T-cell (primary cell): Measurements from ENCODE around the gene GLB1L3. TPM values are rescaled to one million over a fixed set of nuclear protein-coding genes. Genes with fewer than 3 reads are reported as not detected.
"Not testable (repeated sequence)": the region's sequence is repeated elsewhere in the genome, so short reads cannot be mapped to it uniquely, and the experiment has no call there.

ENCODE experiments used
- ATAC-seq, 4 experiments: fragments of 200-7000 bp in 3 of 4; fragments of 150-1000 bp in 1 of 4; cut with Tn5 transposase; replicated peaks in 1 of 4; 1 replicate in 3 of 4; 2 replicates in 1 of 4; pipeline ENCODE4 v1.10.0; 2021; ENCODE audit warnings: moderate library complexity in 3 of 4, mild to moderate bottlenecking in 2 of 4, moderate number of reproducible peaks in 1 of 4
- CTCF ChIA-PET, 2 donors: fragments of 300-600 bp; sonication (Branson Sonifier 250); formaldehyde crosslinking; loops; one replicate each; lab custom pipeline; 2022; ENCODE audit warnings: antibody characterized with exemption in 2 of 2; lab: Charles Lee
- POLR2A ChIA-PET, 2 donors: fragments of 300-600 bp; sonication (Branson Sonifier 250); formaldehyde crosslinking; loops; one replicate each; lab custom pipeline; 2022; ENCODE audit warnings: antibody characterized with exemption in 2 of 2; lab: Charles Lee
- DNase-seq, 35 experiments: peaks; one replicate each; pipeline versions ENCODE4 v3.0.0 to v3.0.0-alpha.2; 2013 to 2023
- H3K27ac ChIP-seq: one replicate; pipeline ENCODE4 v1.5.1; 2013; ENCODE audit warnings: low read length
- H3K27me3 ChIP-seq, 2 experiments: replicated peaks in 1 of 2; 1 replicate in 1 of 2; 2 replicates in 1 of 2; pipeline versions ENCODE4 v1.6.1 to v1.7.0; 2013; ENCODE audit warnings: low read length in 1 of 2, mixed read lengths in 1 of 2; ENCODE audit not compliant: control insufficient read depth in 2 of 2, insufficient read depth in 2 of 2; ENCODE audit errors: extremely low read depth in 1 of 2
- H3K36me3 ChIP-seq, 2 donors: 1 replicate in 1 of 2; 2 replicates in 1 of 2; pipeline versions ENCODE4 v1.6.1 to v1.7.0; 2013; ENCODE audit warnings: low read length in 1 of 2; ENCODE audit not compliant: control insufficient read depth in 2 of 2, insufficient read depth in 1 of 2; ENCODE audit errors: extremely low read depth in 1 of 2
- H3K4me1 ChIP-seq, 2 experiments: 1 replicate in 1 of 2; 2 replicates in 1 of 2; pipeline versions ENCODE4 v1.6.1 to v1.7.0; 2013; ENCODE audit warnings: low read length in 2 of 2, mixed read lengths in 1 of 2; ENCODE audit not compliant: insufficient read depth in 2 of 2, control insufficient read depth in 1 of 2; ENCODE audit errors: extremely low read depth in 1 of 2
- H3K4me3 ChIP-seq, 2 donors: 1 replicate in 1 of 2; 2 replicates in 1 of 2; pipeline versions ENCODE4 v1.5.1 to v1.7.0; 2013; ENCODE audit warnings: mild to moderate bottlenecking in 2 of 2, low read length in 1 of 2, moderate library complexity in 1 of 2; ENCODE audit not compliant: control insufficient read depth in 1 of 2; ENCODE audit errors: extremely low read depth in 1 of 2
- H3K9me3 ChIP-seq: 2 replicates; pipeline ENCODE4 v1.7.0; 2013
- H3K27ac Mint-ChIP-seq, 2 donors: one replicate each; pipeline ENCODE4 v1.8.0; 2020 to 2021; ENCODE audit warnings: mild to moderate bottlenecking in 2 of 2, mixed read lengths in 2 of 2
- H3K27me3 Mint-ChIP-seq, 2 donors: one replicate each; pipeline ENCODE4 v1.8.0; 2021 to 2022; ENCODE audit warnings: mixed read lengths in 2 of 2
- H3K36me3 Mint-ChIP-seq: one replicate; pipeline ENCODE4 v1.8.0; 2021; ENCODE audit warnings: mixed read lengths
- H3K4me1 Mint-ChIP-seq, 3 donors: one replicate each; pipeline ENCODE4 v1.8.0; 2020 to 2022; ENCODE audit warnings: mixed read lengths in 3 of 3, mild to moderate bottlenecking in 1 of 3
- H3K4me3 Mint-ChIP-seq, 3 donors: one replicate each; pipeline ENCODE4 v1.8.0; 2020 to 2022; ENCODE audit warnings: mild to moderate bottlenecking in 3 of 3, mixed read lengths in 3 of 3, moderate library complexity in 3 of 3
- H3K9me3 Mint-ChIP-seq, 3 donors: one replicate each; pipeline ENCODE4 v1.8.0; 2020 to 2022; ENCODE audit warnings: mixed read lengths in 3 of 3
- WGBS: methylation state at CpG from one replicate; pipeline ENCODE4 v1.1.5; 2013; ENCODE audit warnings: missing lambda C conversion rate; ENCODE audit not compliant: insufficient coverage; 5-methylcytosine and 5-hydroxymethylcytosine counted together
- total RNA-seq, 35 experiments: library from RNA in 6 of 35; stranded (reverse) in 6 of 35; fragments of 120-200 nt in 1 of 35; gene quantifications; one replicate each; pipeline versions ENCODE4 v1.2.1 to v1.2.4 and lab custom pipeline; 2013 to 2026

The GLB1L3 gene
- total RNA-seq, 5 donors from 2014 or later (not counting 1 experiment from before 2014, with no cell fraction given): 1.3 to 2.8 (median 1.9) TPM

GRCh38 chr11:134312223-134312622, 36.0 kb downstream of the GLB1L3 start:
- Mint-ChIP-seq H3K4me3 (no peak overlapping the region), H3K4me1 (no peaks in the 10 kb centered on the region), H3K27me3 (peaks cover 0 to 2% of the 10 kb centered on the region in 2 donors), H3K36me3 (peaks cover 6% of the 10 kb centered on the region), H3K9me3 (peaks cover 0 to 7% (median 7%) of the 10 kb centered on the region in 3 donors), H3K27ac (no peak overlapping the region)
- Histone ChIP-seq H3K36me3 (no peaks in the 10 kb centered on the region), H3K27me3 (peaks cover 0 to 9% of the 10 kb centered on the region in 2 experiments), H3K4me1 (no peaks in the 10 kb centered on the region), H3K9me3 (peaks cover 4% of the 10 kb centered on the region), H3K27ac (no peak overlapping the region), H3K4me3 (no peak overlapping the region)
- no peak for DNase-seq
- POLR2A ChIA-PET: no interaction called here
- no peak for ATAC-seq
- CTCF ChIA-PET: no interaction called here
- WGBS: 83% methylated on average over 8 of the region's 12 CpGs

- peaks cover 0 to 9% of the 10 kb centered on the region in 2 experiments for H3K27me3 ChIP-seq
- no peak overlapping the region for H3K4me3 ChIP-seq
- ATAC-seq: no peak
- H3K36me3 ChIP-seq: no peaks in the 10 kb centered on the region
- H3K27ac ChIP-seq: no peak overlapping the region
- H3K27me3 Mint-ChIP-seq: peaks cover 0 to 2% of the 10 kb centered on the region in 2 donors
- H3K4me1 ChIP-seq: no peaks in the 10 kb centered on the region
- 91% methylated on average over 3 of the region's 5 CpGs for WGBS
- ChIA-PET POLR2A (no interaction called here), CTCF (no interaction called here)
- H3K27ac Mint-ChIP-seq: no peak overlapping the region
- H3K9me3 Mint-ChIP-seq: peaks cover 0 to 13% (median 11%) of the 10 kb centered on the region in 3 donors
- peaks cover 10% of the 10 kb centered on the region for H3K36me3 Mint-ChIP-seq
- no peak for DNase-seq
- H3K4me3 Mint-ChIP-seq: no peak overlapping the region
- peaks cover 4% of the 10 kb centered on the region for H3K9me3 ChIP-seq
- no peaks in the 10 kb centered on the region for H3K4me1 Mint-ChIP-seq
These were observed 36.6 kb downstream of the GLB1L3 start for GRCh38 chr11:134312807-134313206.

- WGBS: 89% methylated on average over 10 of the region's 10 CpGs
- ATAC-seq: no peak
- H3K27me3 Mint-ChIP-seq: peaks cover 0 to 2% of the 10 kb centered on the region in 2 donors
- ChIA-PET POLR2A (no interaction called here), CTCF (no interaction called here)
- peaks cover 4% of the 10 kb centered on the region for H3K9me3 ChIP-seq
- peaks cover 0 to 9% of the 10 kb centered on the region in 2 experiments for H3K27me3 ChIP-seq
- no peaks in the 10 kb centered on the region for H3K4me1 ChIP-seq
- no peak overlapping the region for H3K27ac Mint-ChIP-seq
- H3K36me3 Mint-ChIP-seq: peaks cover 13% of the 10 kb centered on the region
- H3K4me3 ChIP-seq: no peak overlapping the region
- no peaks in the 10 kb centered on the region for H3K4me1 Mint-ChIP-seq
- no peak overlapping the region for H3K27ac ChIP-seq
- DNase-seq: no peak
- peaks cover 0 to 17% (median 15%) of the 10 kb centered on the region in 3 donors for H3K9me3 Mint-ChIP-seq
- no peaks in the 10 kb centered on the region for H3K36me3 ChIP-seq
- H3K4me3 Mint-ChIP-seq: no peak overlapping the region
These were observed 37.2 kb downstream of the GLB1L3 start for GRCh38 chr11:134313379-134313778.

GRCh38 chr11:134313821-134314607, 37.8 kb downstream of the GLB1L3 start:
- no peaks in the 10 kb centered on the region for H3K36me3 ChIP-seq
- Mint-ChIP-seq H3K4me3 (no peak overlapping the region), H3K4me1 (no peaks in the 10 kb centered on the region), H3K27me3 (peaks cover 0 to 2% of the 10 kb centered on the region in 2 donors), H3K9me3 (peaks cover 0 to 18% (median 17%) of the 10 kb centered on the region in 3 donors), H3K27ac (no peak overlapping the region), H3K36me3 (peaks cover 17% of the 10 kb centered on the region)
- ATAC-seq (no peak), DNase-seq (no peak)
- CTCF ChIA-PET: no interaction called here
- H3K27ac ChIP-seq: no peak overlapping the region
- POLR2A ChIA-PET: no interaction called here
- WGBS: 96% methylated on average over 4 of the region's 9 CpGs
- peaks cover 4% of the 10 kb centered on the region for H3K9me3 ChIP-seq
- H3K27me3 ChIP-seq: peaks cover 0 to 9% of the 10 kb centered on the region in 2 experiments
- no peak overlapping the region for H3K4me3 ChIP-seq
- no peaks in the 10 kb centered on the region for H3K4me1 ChIP-seq

- H3K4me1 Mint-ChIP-seq: no peaks in the 10 kb centered on the region
- no peak overlapping the region for H3K4me3 Mint-ChIP-seq
- POLR2A ChIA-PET: no interaction called here
- CTCF ChIA-PET: no interaction called here
- Histone ChIP-seq H3K9me3 (peaks cover 4% of the 10 kb centered on the region), H3K27ac (no peak overlapping the region), H3K4me1 (no peaks in the 10 kb centered on the region), H3K36me3 (no peaks in the 10 kb centered on the region), H3K4me3 (no peak overlapping the region), H3K27me3 (peaks cover 0 to 6% of the 10 kb centered on the region in 2 experiments)
- H3K9me3 Mint-ChIP-seq: peaks cover 5 to 32% (median 27%) of the 10 kb centered on the region in 3 donors
- H3K27me3 Mint-ChIP-seq: peaks cover 2 to 3% of the 10 kb centered on the region in 2 donors
- no CpG with 5 or more reads among the region's 3 CpGs for WGBS
- no peak for ATAC-seq
- peaks cover 25% of the 10 kb centered on the region for H3K36me3 Mint-ChIP-seq
- DNase-seq: no peak
- H3K27ac Mint-ChIP-seq: no peak overlapping the region
These were observed 40.9 kb downstream of the GLB1L3 start for GRCh38 chr11:134317103-134317502.

- ATAC-seq, H3K27ac ChIP-seq, H3K4me1 Mint-ChIP-seq, H3K27ac Mint-ChIP-seq, H3K27me3 ChIP-seq, H3K4me1 ChIP-seq, DNase-seq, H3K4me3 ChIP-seq, H3K36me3 ChIP-seq, H3K9me3 ChIP-seq, H3K27me3 Mint-ChIP-seq, H3K4me3 Mint-ChIP-seq, POLR2A ChIA-PET: not testable (repeated sequence)
- CTCF ChIA-PET: interaction anchor here in 1 of 2 donors (0.6 kb wide), 1 partner anchor 110 kb away, joined by 3 read pairs; no protein-coding TSS in a partner anchor
- Mint-ChIP-seq H3K9me3 (peaks cover 5 to 35% (median 27%) of the 10 kb centered on the region in 3 donors), H3K36me3 (peaks cover 25% of the 10 kb centered on the region)
- no CpG with 5 or more reads among the region's 2 CpGs for WGBS
These were observed 45.2 kb downstream of the GLB1L3 start for GRCh38 chr11:134321373-134321772.
